NCI-H2081 treated with DMSO at 0.1 percent for 48 hours (cell line): ENCODE data around the gene CD1D.
"Not testable (repeated sequence)": the region's sequence is repeated elsewhere in the genome, so short reads cannot be mapped to it uniquely, and the experiment has no call there.

Experiments used
- DNase-seq: peaks from one replicate; lab custom pipeline; 2025; lab: John Stamatoyannopoulos, UW

Gene CD1D

DNA sequence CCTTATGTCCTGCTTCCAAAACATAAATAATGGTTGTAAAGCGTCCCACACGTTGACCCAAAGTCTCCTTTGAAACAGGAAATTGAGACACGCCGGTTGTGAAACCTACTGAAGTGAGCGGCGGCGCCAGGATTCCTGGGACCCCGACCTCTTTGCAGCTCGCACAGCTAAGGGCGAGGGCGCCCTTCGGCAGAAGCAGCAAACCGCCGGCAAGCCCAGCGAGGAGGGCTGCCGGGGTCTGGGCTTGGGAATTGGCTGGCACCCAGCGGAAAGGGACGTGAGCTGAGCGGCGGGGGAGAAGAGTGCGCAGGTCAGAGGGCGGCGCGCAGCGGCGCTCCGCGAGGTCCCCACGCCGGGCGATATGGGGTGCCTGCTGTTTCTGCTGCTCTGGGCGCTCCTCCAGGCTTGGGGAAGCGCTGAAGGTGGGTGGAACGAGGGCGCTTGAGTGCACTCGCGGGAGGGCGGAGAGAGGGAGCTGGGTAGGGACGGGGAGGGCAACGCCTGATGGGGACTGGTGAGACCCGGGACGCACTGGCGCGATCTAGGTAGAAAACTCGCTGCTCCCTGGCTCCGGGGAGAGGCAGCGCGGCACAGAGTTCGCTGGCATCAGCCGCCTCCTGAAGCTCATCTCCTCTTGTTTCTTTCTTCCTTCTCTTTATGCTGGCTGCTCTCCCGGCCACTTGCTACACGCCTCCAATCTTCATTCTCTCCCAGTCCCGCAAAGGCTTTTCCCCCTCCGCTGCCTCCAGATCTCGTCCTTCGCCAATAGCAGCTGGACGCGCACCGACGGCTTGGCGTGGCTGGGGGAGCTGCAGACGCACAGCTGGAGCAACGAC, at the start of gene CD1D:
TSS of gene CD1D (plus strand) at position 155 of the 836 bp plus-strand sequence. CDS start at position 362, 207 bp downstream.
- DNase-seq, result no peak

DNA sequence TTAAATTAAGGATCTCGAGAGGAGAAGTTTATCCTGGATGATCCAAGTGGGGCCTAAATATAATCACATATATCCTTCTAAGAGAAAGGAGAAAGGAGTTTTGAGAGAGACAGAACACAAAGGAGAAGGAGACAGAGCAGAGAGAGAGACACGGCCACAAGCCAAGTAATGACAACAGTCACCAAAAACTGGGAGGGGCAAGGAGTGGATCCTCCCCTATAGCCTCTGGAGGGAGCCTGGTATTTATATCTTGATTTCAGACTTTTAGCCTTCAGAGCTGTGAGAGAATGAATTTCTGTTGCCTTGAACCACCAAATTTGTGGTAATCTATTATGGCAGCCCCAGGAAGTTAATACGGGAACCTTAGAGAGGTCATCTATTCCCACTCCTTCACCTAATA, 49.5 kb upstream of the CD1D start:
- DNase-seq, result no peak

DNA sequence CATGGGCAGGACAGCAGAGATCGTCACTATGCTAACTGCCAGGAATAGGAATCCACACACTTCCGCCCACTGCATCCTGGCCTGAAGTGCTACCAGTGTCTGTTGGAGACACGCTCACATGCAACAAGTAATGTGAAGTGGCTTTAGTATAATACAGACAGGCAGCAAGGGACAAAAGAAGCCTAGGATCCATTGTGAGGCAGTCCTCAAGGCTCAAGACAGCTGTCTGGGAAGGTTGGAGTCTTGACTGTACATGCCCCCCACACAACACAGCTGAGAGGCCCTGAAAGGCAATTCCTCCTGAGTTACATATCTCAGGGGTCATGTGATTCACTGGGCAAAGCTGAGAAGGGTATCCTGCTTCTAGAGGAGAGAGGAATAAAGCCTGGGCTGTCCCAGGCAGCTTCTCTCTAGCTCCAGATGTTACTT, 39.9 kb upstream of the CD1D start:
- no peak for DNase-seq

DNA sequence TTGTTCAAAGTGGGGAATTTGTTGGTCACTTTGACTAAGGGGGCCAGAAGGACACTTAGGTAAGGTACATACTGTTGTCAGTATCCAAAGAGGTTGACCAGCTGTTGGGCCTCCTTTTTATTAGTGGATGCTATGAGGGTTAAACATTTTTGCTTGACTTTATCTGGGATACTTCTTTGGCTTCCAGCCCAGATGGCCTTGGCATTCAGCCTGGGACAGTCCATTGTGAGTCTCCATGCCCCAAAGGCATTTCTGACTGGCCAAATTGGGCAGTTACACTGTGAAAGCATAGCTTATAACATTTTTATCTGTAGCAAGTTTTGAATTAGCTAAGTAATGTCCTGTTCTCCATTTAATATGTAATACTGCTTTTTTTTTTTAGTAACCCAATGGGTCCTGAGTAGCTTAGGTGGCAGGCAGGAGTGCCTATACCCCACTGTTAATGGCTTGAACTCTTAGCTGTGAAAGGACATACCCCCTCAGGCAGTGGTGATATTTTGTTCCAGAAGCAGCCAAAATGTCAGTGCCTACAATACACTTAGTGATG, 35.4 kb upstream of the CD1D start:
- DNase-seq, result no peak

DNA sequence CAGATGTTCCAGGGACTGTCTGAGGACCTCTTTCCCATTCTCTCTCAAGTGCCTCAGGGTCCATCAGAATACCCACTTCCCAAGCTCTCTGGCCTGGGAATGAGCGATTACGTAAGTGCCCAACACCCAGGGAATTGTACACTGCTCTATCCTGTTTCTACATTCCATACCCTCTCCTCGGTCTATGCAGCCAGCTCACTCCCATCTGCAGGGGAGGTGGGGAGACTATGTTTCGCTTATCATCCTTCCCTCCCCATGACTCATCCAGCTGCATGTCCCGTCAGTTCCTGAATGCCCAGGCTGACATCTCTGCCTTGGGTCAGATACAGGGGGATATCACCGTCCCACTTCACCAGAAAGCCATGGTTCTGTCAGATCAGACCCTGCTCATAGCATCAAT, 34.5 kb upstream of the CD1D start:
- no peak for DNase-seq

DNA sequence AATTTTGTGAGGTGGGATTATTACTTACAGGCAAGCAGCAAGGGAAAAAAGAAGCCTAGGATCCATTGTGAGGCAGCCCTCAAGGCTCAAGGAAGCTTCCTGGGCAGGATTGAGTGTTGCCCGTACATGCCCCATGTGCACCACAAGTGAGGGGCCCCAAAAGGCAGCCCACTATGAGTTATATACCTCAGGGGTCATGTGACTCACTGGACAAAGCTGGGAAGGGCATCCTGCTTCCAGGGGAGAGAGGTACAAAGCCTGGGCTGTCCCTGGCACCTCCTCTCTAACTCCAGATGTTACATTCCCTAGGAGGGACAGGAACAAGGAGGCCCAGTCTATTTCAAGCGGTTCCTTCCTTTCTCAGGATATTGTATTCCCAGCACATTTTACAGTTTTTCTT, 34.0 kb upstream of the CD1D start:
- DNase-seq, result no peak

DNA sequence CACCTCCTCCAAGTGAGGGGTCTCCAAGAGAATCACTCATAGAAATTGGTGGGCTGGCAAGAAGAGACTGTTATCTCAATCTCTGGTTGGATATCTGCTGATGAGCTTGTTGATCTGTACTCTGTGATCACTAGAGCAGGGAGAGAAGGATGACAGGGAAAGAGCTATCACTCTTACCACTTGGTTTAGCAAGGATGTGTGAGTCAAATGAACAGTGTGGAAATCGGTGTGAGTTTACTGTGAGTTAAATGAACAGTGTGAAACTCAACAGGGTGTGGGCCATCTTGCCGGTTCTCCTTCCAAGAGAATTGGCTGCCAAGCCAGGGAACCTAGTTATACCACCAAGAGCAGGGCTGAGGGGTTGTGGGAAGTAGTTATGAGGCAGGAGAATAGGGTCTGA, 33.3 kb upstream of the CD1D start:
- no peak for DNase-seq

DNA sequence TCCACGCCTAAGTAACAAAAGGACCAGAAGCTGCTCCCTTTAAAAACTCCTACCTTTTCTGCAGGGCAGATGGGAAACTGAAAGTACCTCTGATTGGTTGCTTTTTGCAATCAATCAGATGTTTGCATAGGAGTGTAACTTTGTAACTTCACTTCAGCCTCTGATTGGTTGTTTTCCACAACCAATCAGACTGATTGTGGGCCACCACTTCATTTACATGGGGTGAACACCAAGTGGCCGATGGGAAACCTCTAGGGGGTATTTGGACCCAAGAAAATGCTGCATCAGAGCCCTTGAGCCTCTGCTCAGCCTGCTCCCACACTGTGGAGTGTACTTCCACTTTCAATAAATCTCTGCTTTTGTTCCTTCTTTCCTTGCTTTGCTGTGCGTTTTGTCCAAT, 32.8 kb upstream of the CD1D start:
- no peak for DNase-seq

DNA sequence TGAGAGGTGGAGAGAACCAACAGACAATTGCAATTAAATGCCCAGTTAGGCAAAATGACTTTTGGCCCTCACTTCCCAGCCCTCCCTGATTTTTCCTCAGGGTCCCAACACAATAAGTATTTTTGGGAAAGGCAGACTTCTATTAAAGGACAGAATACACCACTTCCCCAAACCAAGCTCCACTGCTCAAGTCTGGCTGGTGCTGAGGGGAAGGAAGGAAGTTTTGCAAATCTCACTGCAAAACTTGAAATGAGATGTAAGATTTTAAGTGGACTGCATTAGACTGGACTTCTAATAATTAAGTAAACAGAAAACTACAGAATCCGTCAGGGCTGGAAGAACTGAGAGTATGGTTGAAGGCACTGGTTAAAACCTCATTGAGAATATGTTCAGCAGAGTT, 32.2 kb upstream of the CD1D start:
- no peak for DNase-seq

DNA sequence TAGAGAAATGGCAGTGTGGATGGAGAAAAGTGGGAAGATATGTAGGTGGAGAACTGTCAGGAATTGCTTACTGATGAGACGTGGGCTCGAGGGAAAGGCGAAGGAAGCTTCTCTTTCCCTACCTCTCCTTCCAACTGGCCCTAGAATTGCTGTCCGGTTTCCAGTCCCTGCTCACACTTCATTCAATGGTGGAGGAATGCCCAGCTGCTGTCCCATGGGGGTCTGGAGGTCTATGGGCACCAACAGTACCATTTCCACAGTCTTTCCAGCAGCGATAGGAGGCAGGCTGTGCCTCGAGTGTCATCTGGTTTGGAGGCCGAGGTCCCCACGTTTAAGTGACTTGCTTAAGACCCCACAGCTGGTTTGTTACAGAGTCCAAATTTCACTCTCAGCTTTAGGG, 31.5 kb upstream of the CD1D start:
- no peak for DNase-seq

DNA sequence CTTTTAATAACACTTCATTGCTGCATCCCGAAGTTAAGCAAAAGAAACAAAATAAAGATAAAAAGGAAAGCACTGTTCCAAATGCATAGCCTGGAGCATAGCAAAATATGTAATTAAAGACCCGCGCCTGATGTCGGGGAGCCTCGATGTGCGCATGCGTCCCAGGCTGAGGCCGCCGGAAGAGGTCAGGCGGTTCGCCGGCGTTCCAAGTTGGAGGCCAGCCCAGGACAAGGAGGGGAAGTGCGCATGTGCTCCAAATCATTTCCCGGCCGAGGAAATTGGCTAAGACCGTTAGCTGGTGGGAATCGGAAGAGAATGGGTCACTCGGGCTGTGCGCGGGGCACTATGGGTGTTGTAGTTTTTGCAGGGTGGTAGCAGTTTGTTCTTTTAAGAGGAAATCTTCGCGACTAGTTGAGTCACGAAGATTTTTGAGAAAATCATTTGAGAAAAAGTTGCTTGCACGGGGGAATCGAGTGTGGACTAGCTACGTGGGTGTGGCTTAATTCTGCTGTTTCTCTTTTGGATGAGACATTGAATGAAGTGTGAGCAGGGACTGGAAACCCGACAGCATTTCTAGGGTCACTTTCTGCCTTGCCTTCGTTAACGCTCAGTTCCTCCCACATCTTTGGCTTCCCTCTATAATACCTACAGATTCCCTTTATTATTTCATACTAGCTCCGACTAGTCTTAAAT, 31.0 kb upstream of the CD1D start:
- peak; percentile 10 for DNase-seq

DNA sequence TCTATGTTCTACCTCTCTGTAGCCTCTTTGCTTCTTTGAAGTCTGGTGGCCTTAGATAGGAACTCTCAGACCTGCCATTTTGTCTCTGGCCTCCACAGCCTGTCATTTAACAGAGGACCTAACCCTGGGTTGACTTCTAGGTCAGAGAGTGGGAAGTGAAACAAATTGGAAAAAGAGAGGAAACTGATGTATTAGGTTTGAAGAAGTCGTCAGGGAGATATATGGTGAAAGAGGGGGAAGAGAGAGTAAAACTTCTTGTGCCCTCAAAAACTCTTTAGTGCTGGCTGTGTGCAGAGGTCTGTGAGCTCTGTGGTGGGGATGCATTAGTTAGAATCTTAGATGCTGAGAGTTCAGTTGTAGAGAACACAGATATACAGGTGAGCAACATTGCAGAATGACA, 30.2 kb upstream of the CD1D start:
- no peak for DNase-seq

DNA sequence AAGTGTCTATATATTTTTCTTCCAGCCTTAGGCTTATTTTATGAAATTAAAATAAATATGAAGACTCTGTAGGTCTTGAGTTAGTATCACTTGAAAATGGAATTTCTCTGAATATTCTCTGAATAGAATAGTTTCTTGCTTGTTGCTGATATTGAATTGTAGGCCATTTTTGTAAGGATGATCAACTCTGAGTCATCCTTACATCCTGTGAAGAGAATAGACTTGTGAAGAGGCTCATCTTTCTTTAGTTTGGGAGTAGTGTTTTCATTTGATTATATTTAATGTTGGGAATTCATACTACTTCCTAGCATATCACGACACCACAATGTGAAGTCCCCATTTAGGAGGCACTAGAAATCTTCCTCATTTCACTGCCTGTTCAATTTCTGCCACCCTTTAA, 27.5 kb upstream of the CD1D start:
- DNase-seq, result no peak

DNA sequence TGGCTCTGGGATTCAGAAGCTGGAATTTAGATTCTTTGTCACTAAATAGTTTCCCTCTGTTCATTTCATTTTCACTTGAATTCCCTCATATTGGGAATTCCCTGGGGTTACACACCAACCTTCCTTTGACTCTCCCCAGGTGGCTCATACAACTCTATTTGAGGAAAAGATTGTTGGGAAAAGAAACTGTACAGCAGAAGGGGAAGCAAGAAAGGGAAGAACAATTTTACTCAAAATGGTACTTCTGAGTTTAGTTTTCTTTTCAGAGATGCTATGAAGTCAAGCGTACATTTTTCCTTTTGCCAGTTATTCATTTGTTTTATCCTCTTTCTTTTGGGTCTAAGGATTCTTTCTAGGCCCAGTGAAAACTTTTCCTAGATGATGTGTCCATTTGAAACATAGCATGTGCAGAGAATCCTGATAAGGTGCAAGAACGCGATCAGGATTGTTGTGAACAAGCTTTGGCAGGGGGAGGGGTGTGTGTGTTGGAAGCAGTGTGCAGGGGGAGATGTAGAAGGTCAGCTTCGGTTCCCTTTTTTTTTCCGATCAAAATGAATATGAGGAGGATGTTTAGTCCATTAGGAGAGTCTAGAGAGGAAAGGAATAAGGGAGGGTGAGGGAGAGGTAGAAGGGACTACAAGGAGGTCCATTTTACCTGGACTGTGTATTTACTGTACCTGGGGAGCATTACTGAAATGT, 26.8 kb upstream of the CD1D start:
- no peak for DNase-seq

DNA sequence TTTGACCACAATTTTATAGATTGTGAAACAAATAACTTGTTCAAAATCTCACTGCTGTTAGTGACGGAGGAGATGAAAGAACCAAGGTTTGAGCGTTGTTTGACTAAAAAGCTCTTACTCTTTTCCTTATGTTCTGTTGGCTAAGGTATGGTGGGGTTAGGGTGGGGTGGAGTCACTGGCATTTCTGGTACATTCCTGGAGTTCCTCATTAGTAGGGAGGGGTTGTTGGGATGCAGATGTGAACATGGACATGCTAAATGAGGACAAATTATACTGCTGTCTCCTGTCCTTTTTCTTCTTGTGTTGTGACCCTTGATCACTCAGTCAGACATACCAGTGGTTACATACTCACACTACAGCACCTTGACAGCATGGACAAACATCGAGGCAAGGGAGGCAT, 26.2 kb upstream of the CD1D start:
- DNase-seq, result no peak

DNA sequence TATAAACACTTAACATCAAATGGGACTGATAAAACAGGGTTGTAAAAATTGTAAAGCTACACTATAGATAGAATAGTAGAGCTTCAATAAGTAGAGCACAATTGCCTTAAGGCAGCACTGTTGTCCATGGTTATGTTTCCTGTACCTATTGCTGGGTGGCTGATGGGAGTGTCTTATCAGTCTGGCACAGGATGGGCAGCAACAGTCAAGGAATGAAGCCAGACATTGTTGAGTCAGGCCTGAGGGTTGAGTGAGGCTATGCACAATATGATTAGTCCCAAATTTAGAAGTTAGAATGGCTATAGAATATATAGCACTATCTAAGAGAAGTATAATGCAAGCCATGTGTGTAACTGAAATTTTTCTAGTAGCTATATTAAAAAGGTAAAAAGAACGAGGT, 25.0 kb upstream of the CD1D start:
- no peak for DNase-seq

DNA sequence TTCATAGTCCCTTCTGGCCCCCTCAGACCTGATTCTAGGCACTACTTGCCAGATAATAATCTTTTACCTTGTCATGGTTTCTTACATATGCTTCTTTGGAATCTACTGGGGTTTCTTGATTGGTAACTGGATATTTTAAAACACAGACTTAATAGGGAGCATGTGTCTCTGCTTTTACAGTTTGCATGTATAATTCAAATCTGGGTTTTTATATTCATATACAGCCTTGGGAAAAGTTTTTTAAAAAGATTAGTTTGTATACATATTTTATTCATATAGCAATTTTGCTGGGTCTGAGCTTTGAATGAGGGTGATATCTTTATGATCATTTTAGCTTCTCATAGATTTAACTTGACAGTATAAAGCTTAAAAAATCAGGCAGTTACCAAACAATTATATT, 21.1 kb upstream of the CD1D start:
- DNase-seq, result no peak

DNA sequence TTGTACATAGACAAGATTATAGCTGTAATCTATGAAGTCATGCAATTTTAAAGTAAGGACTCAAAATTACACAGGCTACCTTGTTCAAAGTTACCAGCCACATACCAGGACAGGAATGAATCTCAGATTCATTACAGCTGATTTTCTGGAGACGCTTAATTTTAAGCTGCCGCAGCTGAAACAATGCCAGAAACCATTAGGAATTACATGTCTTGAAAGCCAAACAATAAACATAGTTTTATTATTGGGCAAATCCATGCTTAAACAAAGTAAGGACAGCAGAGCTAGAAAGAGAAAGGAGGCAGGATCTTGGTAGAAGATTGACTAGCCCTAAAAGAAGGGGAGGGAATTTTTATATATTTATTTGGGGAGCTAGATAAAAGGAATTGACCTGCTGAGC, 19.2 kb upstream of the CD1D start:
- no peak for DNase-seq

DNA sequence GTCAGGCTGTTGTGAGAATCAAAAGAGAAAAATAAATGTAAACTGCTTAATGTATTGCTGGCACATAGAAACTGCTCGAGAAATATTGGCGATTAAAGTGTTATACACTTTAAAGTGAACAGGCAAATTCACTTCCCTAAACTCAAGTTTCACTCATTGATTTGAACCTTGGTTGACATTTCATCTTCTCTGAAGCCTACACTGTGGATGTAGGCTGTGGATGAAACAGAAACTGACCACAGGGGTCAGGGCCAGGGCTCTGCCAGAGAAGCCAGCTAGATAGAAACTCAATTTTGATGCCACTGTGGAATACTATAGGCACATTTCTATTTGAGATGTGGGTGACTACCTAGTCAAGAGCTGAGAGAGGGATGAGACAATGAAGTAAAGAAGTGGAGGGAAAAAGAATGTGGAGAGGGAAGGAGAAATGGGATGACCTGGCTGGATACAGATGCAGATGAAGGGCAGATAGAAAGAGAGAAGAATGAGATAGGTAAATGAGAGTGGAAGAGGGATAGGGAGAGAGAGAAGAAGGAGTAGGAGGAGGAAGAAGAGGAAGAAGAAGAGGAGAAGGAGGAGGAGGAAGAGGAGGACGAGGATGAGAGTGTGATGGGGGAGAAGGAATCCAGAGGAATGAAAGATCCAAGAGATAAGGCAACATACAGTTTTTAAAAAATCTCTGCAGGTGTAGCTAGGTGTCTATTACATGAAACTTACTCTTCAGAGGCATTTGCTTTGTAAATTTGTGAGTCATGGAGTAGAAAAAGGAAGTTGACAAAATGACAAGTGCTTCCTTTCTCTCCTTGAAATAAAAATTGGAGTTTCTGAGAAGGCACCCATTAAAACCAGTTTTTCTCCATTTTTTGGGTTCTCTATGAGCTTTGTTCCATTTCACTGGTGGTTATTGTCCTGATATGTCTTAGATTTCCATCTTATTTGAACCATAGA, 17.4 kb upstream of the CD1D start:
- DNase-seq, result no peak

DNA sequence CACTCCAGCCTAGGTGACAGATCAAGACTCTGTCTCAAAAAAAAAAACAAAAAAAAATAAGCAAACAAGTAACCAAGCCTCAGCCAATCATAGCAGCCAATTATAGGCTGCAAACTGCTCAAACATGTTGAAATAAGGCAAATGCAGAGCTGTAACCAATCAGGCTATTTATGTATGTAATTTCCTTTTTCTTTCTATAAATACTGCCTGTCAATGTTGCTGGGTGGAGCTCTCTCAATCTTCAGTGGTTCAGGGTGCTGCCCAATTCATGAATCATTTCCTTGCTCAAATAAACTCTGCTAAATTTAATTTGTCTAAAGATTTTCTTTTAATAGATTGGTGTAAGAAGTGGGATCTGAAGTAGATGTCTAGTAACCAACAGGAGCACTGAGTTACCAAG, 11.6 kb upstream of the CD1D start:
- DNase-seq, result no peak

DNA sequence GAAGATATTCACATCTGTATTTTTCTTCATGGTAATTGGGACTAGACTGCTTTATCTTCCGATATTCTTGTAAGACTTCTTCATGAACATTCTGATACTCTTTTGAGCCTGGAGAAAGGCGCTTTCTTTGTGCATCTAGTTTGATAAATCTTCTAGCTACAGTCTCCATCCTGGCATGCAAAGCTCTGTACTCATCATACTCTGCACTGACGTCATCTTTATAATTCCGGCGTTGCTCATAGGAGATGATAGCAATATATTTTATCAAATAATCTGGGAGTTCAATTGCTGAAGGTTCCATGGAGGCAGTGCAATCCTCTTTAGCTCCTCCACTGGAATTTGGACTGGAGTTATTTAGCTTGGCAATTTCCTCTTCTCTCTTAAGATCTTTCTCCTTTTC, 4.8 kb upstream of the CD1D start:
- DNase-seq, result not testable (repeated sequence)

DNA sequence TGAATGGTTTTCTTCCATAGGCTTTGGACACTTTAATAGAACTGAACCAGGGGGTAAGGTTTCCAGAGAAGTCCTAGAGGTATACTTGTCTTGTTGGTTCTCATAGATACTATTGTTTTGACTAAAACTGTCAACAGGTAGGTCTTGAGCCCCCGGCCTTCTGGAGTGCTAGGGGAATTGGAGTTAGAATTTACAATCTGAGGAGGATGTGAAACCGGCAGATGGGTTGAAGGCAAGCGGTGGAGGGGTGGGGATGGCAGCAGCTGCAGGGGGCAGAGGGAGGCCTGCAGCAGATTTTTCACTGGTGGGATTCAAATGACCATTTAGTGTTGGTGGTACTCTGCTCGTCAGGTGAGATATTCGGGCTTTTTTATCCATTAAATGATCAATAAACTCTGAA, 4.3 kb upstream of the CD1D start:
- no peak for DNase-seq
